ENCODE data around the gene CD55.

Gene CD55, protein sequence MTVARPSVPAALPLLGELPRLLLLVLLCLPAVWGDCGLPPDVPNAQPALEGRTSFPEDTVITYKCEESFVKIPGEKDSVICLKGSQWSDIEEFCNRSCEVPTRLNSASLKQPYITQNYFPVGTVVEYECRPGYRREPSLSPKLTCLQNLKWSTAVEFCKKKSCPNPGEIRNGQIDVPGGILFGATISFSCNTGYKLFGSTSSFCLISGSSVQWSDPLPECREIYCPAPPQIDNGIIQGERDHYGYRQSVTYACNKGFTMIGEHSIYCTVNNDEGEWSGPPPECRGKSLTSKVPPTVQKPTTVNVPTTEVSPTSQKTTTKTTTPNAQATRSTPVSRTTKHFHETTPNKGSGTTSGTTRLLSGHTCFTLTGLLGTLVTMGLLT

DNA sequence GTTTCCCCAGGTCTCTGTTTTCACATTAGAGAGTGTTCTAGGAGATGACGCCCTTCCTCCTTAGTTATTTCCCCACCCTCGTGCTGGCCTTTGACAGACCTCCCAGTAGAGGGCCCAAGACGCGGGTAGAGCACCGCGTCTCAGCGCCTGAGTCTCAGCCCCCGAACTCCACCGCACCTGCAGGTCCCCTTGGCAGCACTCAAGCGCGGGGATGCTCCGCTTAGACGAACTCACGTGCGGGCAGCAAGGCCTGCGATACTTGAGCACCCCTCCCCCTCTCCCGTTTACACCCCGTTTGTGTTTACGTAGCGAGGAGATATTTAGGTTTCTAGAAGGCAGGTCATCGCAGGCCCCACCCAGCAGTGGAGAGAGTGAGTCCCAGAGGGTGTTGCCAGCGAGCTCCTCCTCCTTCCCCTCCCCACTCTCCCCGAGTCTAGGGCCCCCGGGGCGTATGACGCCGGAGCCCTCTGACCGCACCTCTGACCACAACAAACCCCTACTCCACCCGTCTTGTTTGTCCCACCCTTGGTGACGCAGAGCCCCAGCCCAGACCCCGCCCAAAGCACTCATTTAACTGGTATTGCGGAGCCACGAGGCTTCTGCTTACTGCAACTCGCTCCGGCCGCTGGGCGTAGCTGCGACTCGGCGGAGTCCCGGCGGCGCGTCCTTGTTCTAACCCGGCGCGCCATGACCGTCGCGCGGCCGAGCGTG, at the start of gene CD55:
Gene CD55, plus strand, starts transcription at position 600 of the 711 bp plus-strand sequence. Its CDS starts 88 bp downstream, at position 688.
- peak; percentile 89 for DNase-seq

DNA sequence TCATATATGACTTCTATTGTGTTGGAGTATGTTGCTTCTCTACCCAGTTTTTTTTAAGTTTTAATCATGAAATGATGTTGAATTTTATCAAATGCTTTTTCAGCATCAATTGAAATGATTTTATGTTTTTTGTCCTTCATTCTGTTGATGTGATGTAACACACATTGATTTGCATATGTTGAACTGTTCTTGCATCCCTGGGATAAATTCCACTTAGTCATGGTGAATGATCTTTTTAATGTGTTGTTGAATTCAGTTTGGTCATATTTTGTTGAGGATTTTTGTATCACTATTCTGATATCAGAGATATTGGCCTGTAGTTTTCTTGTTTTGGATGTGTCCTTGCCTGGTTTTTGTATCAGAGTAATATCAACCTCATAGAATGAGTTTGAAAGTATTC, 46.6 kb upstream of the CD55 start:
- DNase-seq: no peak

DNA sequence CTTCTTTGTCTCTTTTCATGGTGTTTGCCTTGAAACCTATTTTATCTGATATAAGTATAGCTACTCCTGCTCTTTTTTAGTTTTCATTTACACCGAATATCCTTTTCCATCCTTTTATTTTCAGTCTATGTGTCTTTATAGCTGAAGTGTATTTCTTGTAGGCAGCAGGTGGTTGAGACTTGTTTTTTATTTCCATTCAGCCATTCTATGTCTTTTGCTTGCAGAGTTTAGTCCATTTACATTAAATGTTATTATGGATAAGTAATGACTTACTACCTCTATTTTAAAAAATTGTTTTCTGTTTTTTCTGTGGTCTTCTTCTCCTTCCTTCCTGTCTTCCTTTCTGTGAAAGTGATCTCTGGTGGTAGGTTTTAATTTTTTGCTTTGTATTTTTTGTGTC, 45.0 kb upstream of the CD55 start:
- no peak for DNase-seq

DNA sequence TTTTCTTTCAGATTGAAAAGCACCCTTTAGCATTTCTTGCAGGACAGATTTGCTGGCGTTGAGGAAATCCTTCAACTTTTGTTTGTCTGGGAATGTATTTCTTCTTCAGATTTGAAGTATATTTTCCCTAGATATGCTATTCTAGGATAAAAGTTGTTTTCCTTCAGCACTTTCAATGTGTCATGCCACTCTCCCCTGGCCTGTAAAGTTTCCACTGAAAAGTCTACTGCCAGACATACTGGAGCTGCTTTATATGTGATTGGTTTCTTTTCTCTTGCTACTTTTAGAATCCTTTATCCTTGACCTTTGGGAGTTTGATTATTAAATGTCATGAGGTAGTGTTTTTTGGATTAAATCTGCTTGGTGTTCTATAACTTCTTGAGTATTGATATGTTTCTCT, 44.2 kb upstream of the CD55 start:
- DNase-seq: no peak

DNA sequence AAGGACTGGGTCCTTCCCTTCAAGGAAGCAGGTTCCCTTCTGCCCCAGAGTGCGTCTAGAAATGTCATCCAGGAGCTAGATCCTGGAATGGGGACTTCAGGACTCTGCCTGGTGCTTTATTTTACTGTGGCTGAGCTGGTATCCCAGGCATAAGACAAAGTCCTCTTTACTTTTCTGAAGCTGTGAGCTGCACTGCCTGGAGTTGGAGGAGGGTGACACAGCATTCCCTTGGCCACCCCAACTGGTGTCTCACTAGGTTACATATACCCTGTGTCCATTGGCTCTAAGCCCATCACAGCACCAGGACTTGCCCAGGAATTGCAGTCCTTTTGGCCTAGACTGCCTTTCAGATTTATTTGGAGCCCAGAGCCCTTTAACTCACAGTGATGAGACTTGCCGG, 41.8 kb upstream of the CD55 start:
- no peak for DNase-seq

DNA sequence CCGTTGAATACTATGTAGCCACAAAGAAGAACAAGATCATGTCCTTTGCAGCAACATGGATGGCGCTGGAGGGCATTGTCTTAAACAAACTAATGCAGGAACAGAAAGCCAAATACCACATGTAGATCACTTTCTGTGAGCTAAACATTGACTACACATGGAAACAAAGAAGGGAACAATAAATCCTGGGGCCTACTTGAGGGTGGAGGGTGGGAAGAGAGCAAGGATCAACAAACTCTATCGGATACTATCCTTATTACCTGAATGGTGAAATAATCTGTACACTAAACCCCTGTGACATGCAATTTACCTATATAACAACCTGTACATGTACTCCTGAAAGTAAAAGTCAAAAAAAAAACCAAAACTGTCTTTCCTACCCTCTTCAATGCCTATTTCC, 40.8 kb upstream of the CD55 start:
- DNase-seq: no peak

DNA sequence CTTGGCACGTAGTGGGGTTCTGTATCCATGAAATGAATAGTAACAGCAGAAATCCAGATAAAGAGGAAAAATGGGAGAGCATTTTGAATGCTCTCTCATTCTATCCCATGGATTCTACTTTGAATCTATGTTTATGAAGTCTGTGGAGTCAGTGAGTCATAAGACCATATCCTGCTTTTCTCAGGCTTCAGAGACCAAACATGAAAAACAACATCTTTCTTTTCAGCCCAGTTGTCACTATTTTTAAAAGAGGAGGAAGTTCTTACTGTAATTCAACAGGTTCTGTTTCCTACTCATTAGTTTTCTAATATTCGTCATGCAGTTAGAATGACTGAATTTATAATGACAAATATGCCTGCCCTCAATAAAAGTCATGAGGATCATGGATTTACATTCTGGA, 39.4 kb upstream of the CD55 start:
- no peak for DNase-seq

DNA sequence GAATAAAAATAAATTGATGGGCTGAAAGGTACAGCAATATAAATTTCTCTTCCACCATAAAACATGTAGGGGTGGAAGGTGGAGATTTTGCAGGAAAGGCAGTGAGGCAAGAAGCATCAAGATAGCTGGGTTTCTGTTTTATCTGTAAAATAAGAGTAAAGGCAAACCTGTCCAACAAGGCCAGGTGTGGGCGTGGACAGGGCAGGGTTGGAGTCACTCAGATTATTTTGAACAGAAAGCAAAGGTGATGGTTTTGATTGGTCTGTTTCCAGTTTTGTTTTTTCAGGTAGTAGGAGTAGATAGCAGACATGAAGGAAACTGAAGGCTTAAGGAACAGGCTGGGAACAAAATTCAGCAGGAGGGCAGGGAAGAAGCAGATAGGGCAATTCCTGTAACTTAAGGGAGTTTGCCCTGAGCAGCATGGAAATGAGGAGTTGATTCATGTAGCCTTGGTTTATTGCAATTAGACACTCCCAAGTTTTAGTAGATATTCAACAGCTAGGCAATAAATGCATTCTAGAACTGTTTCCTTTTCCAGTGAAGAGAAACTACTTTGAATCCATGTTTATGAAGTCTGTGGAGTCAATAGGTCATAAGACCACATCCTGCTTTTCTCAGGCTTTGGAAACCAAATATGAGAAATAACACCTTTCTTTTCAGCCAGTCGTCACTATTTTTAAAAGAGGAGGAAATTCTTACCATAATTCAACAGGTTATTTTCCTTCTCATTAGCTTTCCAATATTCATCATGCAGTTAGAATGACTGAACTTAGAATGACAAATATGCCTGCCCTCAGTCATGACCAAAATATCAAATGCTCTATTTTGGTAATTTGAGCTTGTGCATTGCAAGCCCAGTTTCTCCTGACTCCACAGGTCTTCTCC, 38.7 kb upstream of the CD55 start:
- DNase-seq: no peak

DNA sequence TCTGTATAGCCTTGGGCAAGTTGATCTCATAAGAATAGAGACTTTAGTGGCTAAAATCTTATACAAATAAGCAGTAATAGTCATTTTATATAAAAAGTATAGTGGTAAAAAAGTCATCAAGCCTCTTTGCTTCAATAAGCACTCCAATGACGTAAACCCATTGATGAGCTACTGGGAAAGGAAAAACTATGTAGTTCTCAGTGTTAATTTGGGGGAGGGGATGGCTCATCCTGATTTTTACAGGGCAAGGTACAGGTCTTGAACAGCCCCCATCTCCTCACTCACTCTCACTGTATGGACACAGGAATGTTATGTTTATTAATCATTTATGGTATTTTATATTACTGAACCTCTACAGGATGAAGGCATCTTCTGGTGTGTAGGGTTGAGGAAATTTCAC, 38.1 kb upstream of the CD55 start:
- DNase-seq: no peak

DNA sequence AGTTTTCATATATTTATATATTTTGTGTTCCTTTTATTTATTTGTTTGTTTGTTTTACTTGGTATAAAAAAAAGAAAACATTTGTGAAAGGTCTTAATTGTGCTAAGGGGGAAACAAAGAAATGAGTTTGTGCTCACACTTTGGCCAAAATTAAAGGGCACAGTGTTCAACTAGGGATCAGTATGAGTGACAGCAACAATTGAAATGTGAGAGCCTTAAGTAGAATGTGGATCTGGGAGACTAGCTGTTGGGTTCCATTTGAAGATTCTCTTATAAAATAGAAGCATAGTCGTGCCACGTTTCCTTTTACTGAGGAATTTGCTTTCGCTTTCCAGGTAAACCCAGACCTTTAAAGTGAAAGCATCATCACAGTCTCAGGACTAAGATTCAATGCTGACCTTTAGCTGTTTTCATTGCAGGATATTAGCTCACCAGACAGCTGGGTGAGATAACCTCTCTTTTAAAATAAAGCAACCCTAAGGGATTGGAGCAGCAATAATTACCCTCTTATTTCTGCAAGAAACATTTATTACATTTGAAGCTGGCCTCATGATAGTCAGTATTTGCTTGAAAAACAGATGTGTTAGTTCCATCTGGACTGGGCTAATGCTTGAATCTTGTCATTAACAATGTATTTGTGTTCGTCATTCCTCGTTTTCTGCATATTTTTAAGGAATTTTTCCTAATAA, 37.1 kb upstream of the CD55 start:
- no peak for DNase-seq

DNA sequence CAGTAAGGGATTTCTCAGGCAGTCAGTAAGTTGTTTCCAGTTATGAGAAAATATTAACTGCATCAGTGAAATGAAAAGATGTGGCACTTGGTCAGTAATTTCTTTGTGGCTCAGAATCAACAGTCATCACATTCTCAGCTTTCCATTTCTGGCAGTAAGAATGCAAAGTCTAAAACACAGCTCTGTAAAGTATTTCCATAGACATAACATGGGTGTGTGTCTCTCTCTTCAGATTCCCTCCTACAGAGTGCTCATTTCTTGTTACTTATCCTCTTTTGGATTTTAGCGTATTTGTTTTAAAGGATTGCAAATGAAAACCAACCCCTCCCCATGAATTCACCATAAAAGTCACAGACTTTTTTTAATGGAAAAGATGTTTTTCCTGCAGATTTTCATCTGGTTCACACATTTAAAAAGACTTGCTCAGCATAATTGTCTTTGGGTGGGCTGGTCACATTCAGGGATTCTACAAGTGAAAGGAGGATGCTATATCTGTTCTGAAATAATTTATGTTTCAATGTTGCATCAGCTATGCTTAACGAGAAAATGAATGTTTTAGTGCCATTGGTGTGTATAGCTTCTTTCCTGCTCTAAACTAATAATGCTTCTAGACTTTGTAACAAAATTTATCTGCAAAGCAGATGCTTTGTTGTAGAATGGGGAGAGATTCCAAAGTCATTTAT, 34.6 kb upstream of the CD55 start:
- no peak for DNase-seq

DNA sequence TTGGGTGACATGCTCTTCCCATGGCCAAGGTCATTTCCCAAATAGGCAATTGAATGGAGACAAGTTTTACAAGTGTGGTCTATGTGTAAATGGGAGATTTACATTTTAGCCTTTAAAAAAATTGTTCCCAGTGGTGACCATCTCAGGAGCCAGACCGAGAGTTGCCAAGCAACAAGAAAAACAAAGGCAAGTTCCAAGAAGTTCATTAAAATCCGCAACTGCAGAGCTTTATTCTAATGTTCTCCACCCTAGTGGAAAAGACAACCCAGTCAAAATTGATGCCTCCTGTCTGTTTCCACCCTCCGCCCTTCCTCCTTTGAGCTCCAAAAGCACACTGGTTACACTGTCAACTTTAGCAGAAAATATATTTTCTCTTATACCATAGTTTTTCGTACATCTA, 33.2 kb upstream of the CD55 start:
- no peak for DNase-seq

DNA sequence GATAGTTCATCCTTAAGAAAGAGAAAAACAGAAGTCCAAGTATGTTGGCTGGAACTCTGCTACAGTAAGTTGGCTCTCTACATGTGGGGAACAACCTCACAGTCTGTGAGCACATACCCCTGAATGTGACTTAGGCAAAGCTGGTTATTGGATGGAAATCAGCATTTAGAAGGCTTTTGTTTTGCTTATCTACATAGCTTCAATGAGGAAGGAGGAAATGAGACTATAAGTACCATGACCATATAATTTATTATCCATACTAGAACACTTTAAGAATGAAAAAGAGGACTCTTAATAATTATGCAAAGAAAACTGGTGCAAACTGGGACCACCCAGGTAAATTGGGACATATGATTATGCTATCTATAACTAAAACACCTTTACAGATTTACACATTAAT, 31.7 kb upstream of the CD55 start:
- no peak for DNase-seq

DNA sequence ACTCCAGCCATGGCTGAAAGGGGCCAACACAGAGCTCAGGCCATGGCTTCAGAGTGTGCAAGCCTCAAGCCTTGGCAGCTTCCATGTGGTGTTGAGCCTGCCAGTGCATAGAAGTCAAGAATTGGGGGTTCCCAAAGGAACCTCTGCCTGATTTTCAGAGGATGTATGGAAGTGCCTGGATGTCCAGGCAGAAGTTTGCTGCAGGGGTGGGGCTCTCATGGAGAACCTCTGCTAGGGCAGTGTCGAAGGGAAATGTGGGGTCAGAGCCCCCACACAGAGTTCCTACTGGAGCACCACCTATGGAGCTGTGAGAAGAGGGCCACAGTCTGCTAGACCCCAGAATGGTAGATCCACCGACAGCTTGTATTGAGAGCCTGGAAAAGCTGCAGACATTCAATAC, 29.8 kb upstream of the CD55 start:
- no peak for DNase-seq

DNA sequence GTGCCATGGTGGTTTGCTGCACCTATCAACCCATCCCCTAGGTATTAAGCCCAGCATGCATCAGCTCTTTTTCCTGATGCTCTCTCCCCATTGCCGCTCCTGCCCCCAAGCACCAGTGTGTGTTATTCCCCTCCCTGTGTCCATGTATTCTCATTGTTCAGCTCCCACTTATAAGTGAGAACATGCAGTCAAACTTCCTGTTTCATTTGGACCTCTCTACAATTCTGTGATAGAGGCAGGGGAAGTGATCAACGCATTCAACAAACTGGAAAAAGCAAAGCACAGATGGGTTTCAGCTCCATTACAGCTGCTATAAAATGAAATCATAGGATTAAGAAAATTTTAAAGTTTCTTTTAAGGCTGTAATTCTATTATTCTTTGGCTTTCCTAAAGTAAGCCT, 23.3 kb upstream of the CD55 start:
- peak; percentile 15 for DNase-seq

DNA sequence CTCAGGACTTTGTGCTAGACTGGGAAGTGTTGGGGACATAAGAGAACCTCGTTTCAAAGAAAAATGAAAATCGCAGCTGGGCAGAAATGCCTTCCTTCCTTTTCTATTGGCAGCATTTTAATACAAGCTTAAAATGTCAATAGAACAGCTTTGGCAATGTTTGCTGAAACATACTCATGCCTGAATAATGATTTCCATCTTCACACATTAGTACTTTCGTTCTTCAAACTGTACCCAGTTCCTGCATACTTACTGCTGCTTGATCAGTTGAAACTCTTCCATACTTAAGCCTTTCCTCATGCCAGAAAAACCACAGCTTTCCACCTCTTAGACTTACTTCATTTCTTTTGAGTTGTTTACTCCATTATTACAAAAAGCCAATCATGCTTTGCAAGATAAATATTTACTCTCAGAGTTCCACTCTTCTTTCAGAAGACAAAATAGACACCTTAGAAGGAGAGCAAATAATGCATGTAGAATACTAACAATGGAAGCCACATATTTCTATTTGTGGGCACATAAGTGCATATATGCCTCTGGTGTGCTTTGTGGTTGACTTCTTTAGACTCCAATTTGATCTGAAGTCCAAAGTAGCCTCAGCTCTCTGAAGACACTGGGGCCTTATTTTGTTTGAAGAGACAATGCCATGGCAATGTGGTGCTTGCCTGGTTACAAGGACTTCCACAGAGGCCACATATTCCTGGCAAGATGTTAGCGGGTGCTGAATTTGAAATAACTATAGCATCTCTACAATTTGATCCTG, 22.7 kb upstream of the CD55 start:
- peak; percentile 55 for DNase-seq

DNA sequence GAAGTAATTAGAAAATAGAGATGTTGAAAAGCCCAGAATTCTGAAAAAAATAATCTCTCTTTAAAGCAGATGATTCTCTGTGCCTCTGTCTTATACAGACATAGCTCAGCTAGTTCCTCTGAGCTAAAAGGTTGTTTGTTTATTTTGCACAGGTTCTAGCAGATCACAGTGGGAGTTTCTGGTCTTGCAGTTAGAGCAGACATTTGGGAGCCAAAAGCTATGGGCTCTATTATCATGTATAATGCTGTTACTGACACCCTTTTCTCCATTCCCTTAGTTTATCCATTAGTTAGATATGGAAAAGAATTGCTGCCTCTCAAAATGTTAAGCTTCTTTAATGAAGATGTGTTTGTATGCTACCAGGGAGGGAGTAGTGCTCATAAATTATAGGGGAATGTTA, 20.5 kb upstream of the CD55 start:
- DNase-seq: no peak

DNA sequence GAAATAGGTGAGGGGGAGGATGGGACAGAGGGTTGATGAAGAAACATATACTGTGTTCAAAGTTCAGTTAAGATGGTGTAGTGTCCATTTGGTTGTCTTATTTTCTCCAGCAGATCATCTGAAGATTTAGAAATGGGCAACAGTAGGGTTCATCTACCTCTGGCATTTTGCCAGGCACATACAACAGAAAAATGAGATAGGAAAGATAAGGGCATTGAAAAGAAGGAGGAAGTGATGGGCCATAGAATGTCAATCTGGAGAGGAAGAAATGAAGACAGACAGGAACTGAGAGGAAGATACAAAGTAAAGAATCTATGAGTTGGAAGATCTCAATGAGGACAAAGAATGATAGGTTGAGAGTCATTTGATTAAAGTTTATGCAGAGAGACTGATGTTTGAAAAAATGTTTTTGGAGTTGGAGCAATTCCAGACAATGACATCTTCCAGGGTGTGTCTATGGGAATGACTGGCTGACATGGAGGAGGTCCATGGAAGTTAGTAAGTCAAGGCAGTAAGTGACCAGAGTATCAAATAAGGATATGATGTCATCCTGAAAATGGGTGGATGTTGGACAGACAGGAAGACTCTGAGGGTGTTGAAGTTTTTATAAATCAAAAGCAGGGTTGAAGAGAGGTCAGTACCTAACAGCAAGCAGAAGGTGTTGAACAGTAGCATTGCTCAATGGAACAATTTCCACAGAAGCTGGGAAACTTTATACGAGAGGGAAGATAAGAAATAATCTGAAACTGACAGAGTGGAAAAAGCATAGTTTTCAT, 18.7 kb upstream of the CD55 start:
- no peak for DNase-seq

DNA sequence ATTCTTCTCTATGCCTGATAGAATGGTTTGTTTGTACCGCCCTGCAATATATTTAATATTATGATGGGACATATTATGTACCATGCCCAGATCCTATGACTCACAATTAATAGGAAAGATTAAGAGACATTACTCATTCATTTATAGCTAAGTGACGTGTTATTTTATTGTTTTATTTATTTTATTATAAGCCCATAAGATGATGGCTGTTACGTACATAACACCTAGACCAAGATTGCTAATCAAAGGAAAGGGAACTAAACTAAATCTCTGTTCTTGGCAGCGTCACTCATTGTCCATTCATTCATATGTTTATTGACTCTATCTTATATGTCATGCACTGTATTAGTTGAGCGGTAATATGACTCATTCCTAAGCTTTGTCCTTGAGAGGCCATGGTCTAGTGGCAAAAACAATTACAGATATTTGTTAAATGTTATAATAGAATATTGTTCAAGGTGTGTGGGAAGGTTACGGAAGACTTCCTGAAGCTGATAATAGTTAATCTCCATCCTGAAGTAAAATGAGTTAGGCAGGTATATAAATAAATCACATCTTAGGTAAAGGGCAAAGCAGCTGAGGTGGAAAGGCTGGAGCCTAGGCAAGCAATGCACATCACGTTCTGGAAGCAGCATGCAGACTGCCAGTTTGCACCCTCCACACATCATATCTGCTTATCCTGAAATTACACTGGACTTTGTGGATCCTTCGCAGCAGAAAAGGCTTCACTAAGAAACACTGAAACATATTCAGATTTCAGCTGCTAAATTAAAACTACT, 16.6 kb upstream of the CD55 start:
- DNase-seq: peak; percentile 74

DNA sequence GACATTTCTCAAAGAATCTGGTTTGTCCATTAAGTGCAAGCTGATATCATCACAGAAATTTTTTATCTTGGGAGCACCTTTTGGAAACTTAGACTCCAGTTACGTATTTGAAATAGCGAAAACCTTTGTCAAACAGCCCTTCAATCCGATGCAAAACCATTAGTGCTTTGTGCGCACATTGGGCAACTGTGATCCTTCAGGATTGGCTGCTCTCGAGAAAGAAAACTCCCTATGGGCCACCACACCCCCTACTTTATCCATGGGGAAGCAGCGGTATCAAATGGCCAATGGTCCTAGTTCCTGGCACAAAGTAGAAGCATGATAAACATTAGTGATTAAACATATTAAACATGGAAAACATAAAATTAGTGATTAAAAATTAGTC, 16.0 kb upstream of the CD55 start:
- DNase-seq: no peak

Data from DMS153 (cell line).